ENCODE results near the gene S100A7A.

S100A7A gene

GRCh38 chr1:153372571-153372970 is 43.7 kb upstream of the S100A7A start:
- no peak overlapping the region for H3K4me3 ChIP-seq (ENCODE audit: low read depth, low read length)
- TF ChIP-seq REST (tag by site-specific recombination; IDR thresholded peaks at IDR 0.05) (no peak), ZNF518A (tag by site-specific recombination; conservative IDR thresholded peaks at IDR 0.05; ENCODE audit: low read depth) (no peak), KLF17 (tag by site-specific recombination; IDR thresholded peaks at IDR 0.05) (no peak), ZNF600 (tag by site-specific recombination; IDR thresholded peaks at IDR 0.05) (no peak), IKZF3 (tag by site-specific recombination; IDR thresholded peaks at IDR 0.05) (no peak), RBAK (tag by site-specific recombination; IDR thresholded peaks at IDR 0.05) (no peak), ZNF701 (tag by site-specific recombination; IDR thresholded peaks at IDR 0.05) (no peak), GLI2 (tag by site-specific recombination; IDR thresholded peaks at IDR 0.05; ENCODE audit: borderline replicate concordance, low read depth) (no peak), ZBTB8A (tag by site-specific recombination; IDR thresholded peaks at IDR 0.05) (no peak), ZNF558 (tag by site-specific recombination; IDR thresholded peaks at IDR 0.05) (no peak), OVOL3 (tag by site-specific recombination; IDR thresholded peaks at IDR 0.05) (no peak), ZNF571 (tag by site-specific recombination; IDR thresholded peaks at IDR 0.05) (no peak), ZNF747 (tag by site-specific recombination; IDR thresholded peaks at IDR 0.05) (no peak), ZBTB10 (tag by site-specific recombination; IDR thresholded peaks at IDR 0.05) (no peak), ZNF521 (tag by site-specific recombination; IDR thresholded peaks at IDR 0.05) (no peak), ZNF2 (tag by site-specific recombination; IDR thresholded peaks at IDR 0.05) (no peak), ZNF146 (tag by site-specific recombination; IDR thresholded peaks at IDR 0.05) (no peak), ZNF184 (tag by site-specific recombination; IDR thresholded peaks at IDR 0.05) (no peak)
- POLR2A ChIA-PET = no interaction called here
- no peaks in the 10 kb centered on the region for H3K9me3 ChIP-seq (ENCODE audit: control insufficient read depth, insufficient read depth, low read depth, low read length)
- H3K4me1 ChIP-seq (ENCODE audit: control insufficient read depth, insufficient read depth, low read length) = no peaks in the 10 kb centered on the region
- no peaks in the 10 kb centered on the region for H3K36me3 ChIP-seq (ENCODE audit: control insufficient read depth in 2 of 2, insufficient read depth in 1 of 2, low read length in 2 of 2)
- no peak overlapping the region for H3K27ac ChIP-seq (ENCODE audit: extremely low read depth, low read depth, low read length)
- CTCF ChIA-PET = interaction anchor here (0.8 to 1.4 kb wide), 3 partner anchors 17 to 28 kb away, joined by 3 to 7 read pairs (median 6); no protein-coding TSS in a partner anchor

All from HEK293 (cell line).